GM21619 (cell line): ENCODE measurements around the gene GPC5.

ENCODE experiments used
- ATAC-seq: cut with Tn5 transposase; IDR thresholded peaks from one replicate; pipeline ENCODE4 v1.9.1; 2021; ENCODE audit not compliant: unreplicated experiment

Gene GPC5

GRCh38 chr13:91946498-91947070, 548.2 kb downstream of the GPC5 start:
- no peak for ATAC-seq

GRCh38 chr13:91948736-91949135, 550.3 kb downstream of the GPC5 start:
- no peak for ATAC-seq

- no peak for ATAC-seq
These were observed 552.4 kb downstream of the GPC5 start for GRCh38 chr13:91950803-91951202.

GRCh38 chr13:91955546-91956355, 557.3 kb downstream of the GPC5 start:
- no peak for ATAC-seq

- ATAC-seq = no peak
These were observed 562.5 kb downstream of the GPC5 start for GRCh38 chr13:91960947-91961346.

GRCh38 chr13:91962946-91963345, 564.5 kb downstream of the GPC5 start:
- no peak for ATAC-seq

- ATAC-seq = no peak
These were observed 567.1 kb downstream of the GPC5 start for GRCh38 chr13:91965511-91965910.

- ATAC-seq = no peak
These were observed 580.1 kb downstream of the GPC5 start for GRCh38 chr13:91978571-91978970.

GRCh38 chr13:91986761-91987483, 588.5 kb downstream of the GPC5 start:
- no peak for ATAC-seq

GRCh38 chr13:91988331-91988730, 589.9 kb downstream of the GPC5 start:
- no peak for ATAC-seq

GRCh38 chr13:92012787-92013186, 614.4 kb downstream of the GPC5 start:
- no peak for ATAC-seq

- ATAC-seq = no peak
These were observed 619.3 kb downstream of the GPC5 start for GRCh38 chr13:92017737-92018136.

- ATAC-seq = no peak
These were observed 630.3 kb downstream of the GPC5 start for GRCh38 chr13:92028695-92029094.

GRCh38 chr13:92029641-92030040, 631.2 kb downstream of the GPC5 start:
- no peak for ATAC-seq

GRCh38 chr13:92038905-92039304, 640.5 kb downstream of the GPC5 start:
- no peak for ATAC-seq

GRCh38 chr13:92042522-92042921, 644.1 kb downstream of the GPC5 start:
- no peak for ATAC-seq

- no peak for ATAC-seq
These were observed 645.9 kb downstream of the GPC5 start for GRCh38 chr13:92044351-92044750.

- no peak for ATAC-seq
These were observed 656.0 kb downstream of the GPC5 start for GRCh38 chr13:92054389-92054788.

GRCh38 chr13:92074658-92075057, 676.2 kb downstream of the GPC5 start:
- ATAC-seq = no peak

- ATAC-seq = no peak
These were observed 699.0 kb downstream of the GPC5 start for GRCh38 chr13:92097337-92097903.

GRCh38 chr13:92101801-92102200, 703.4 kb downstream of the GPC5 start:
- ATAC-seq = no peak

GRCh38 chr13:92103689-92104153, 705.3 kb downstream of the GPC5 start:
- ATAC-seq = no peak
